GM12891 (cell line): ENCODE measurements around the gene ZNF649.
"Not testable (repeated sequence)": the region's sequence is repeated elsewhere in the genome, so short reads cannot be mapped to it uniquely, and the experiment has no call there.

Experiments
- DNase-seq: peaks from one replicate; pipeline ENCODE4 v3.0.0; 2011; ENCODE audit warnings: low spot score; ENCODE audit not compliant: insufficient read length
- FAIRE-seq: peaks from 2 replicates; lab custom pipeline; 2011; peaks lifted over from hg19 to GRCh38; lab: Jason Lieb, UNC
- PAX5 ChIP-seq: IDR thresholded peaks from 2 replicates; pipeline ENCODE4 v1.6.1; 2011; ENCODE audit warnings: low read length, moderate library complexity, mild to moderate bottlenecking; ENCODE audit not compliant: insufficient read depth, severe bottlenecking
- POLR2A ChIP-seq: IDR thresholded peaks from 2 replicates; pipeline ENCODE4 v1.6.1; 2011; ENCODE audit warnings: low read depth, low read length, control low read depth
- POLR2AphosphoS5 ChIP-seq: IDR thresholded peaks from 2 replicates; pipeline ENCODE4 v1.6.1; 2011; ENCODE audit warnings: low read depth, low read length, control low read depth
- POU2F2 ChIP-seq: IDR thresholded peaks from 2 replicates; pipeline ENCODE4 v1.6.1; 2011; ENCODE audit warnings: low read depth, mild to moderate bottlenecking, control low read depth, low read length, moderate library complexity
- SPI1 ChIP-seq: IDR thresholded peaks from 2 replicates; pipeline ENCODE4 v1.6.1; 2011; ENCODE audit warnings: low read depth, low read length, control low read depth
- TAF1 ChIP-seq: IDR thresholded peaks from 2 replicates; pipeline ENCODE4 v1.6.1; 2011; ENCODE audit warnings: low read depth, low read length, control low read depth

The ZNF649 gene

GRCh38 chr19:51921949-51922348 is 17.1 kb upstream of the ZNF649 start:
- no peak for FAIRE-seq
- no peak for TF ChIP-seq POLR2AphosphoS5
- TF ChIP-seq SPI1 = no peak
- no peak for DNase-seq

DNA sequence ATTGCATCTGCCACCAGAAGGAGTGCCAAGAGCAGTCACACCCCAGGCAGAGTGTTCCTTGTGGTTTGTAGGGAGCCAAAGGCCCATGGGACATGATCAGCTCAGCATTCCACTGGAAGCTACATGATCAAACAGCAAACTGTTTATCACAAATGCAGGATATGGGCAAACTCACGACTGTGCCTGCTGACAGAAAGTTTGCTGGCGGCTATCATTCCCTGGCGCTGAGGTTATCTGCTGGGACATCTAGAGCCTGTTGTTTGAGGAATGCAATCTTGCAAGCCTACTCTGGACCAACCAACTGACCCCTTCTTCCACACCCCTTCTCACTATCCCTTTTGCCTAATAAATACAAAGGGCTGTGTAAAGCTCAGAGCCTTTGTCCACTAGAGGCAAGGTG is 14.8 kb upstream of the ZNF649 start:
- FAIRE-seq (no peak), DNase-seq (no peak)
- no peak for TF ChIP-seq POLR2AphosphoS5
- TF ChIP-seq PAX5 = no peak
- TF ChIP-seq TAF1 = no peak
- no peak for TF ChIP-seq POU2F2
- TF ChIP-seq POLR2A = no peak
- no peak for TF ChIP-seq SPI1

DNA sequence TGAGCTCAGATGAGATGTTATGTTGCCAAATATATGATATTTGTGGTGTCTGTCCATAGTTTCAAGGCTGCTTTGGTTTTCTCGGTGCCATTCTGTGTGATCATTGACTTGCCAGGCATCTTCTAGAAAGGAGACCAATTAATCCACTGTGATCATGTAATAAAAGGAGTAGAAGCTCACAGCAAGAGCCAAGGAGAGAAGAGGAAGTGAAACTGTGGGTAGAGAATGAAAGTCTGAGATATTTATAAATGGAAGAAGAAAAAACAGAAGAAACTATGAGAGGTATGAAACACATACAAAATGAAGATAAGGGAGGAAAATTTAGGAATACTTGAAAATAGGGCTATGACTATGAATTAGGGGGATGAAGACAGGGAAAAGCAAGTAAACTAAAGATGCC is 11.3 kb upstream of the ZNF649 start:
- DNase-seq (no peak), FAIRE-seq (no peak)
- no peak for TF ChIP-seq PAX5
- TF ChIP-seq SPI1 = peak; percentile 75

GRCh38 chr19:51915324-51915867 is 10.6 kb upstream of the ZNF649 start:
- no peak for TF ChIP-seq POLR2AphosphoS5
- no peak for TF ChIP-seq POLR2A
- TF ChIP-seq SPI1 = no peak
- TF ChIP-seq POU2F2 = no peak
- TF ChIP-seq PAX5 = no peak
- TF ChIP-seq TAF1 = no peak
- DNase-seq = no peak
- no peak for FAIRE-seq

DNA sequence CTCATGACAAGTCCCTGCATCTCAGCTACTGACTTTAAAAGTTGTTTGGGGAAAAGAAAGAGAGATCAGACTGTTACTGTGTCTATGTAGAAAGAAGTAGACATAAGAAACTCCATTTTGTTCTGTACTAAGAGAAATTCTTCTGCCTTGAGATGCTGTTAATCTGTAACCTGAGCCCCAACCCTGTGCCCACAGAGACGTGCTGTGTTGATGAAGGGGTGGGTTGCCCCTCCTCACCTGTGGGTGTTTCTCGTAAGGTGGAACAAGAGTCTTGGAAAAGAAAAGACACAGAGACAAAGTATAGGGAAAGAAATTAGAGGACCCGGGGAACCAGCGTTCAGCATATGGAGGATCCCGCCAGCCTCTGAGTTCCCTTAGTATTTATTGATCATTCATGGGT is 3.2 kb upstream of the ZNF649 start:
- DNase-seq, FAIRE-seq: not testable (repeated sequence)

DNA sequence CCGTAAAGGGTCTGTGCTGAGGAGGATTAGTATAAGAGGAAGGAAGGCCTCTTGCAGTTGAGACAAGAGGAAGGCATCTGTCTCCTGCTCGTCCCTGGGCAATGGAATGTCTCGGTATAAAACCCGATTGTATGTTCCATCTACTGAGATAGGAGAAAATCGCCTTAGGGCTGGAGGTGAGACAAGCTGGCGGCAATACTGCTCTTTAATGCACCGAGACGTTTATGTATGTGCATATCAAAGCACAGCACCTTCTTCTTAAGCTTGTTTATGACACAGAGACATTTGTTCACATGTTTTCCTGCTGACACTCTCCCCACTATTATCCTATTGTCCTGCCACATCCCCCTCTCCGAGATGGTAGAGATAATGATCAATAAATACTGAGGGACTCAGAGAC is 1.3 kb upstream of the ZNF649 start:
- not testable (repeated sequence) for DNase-seq, FAIRE-seq

DNA sequence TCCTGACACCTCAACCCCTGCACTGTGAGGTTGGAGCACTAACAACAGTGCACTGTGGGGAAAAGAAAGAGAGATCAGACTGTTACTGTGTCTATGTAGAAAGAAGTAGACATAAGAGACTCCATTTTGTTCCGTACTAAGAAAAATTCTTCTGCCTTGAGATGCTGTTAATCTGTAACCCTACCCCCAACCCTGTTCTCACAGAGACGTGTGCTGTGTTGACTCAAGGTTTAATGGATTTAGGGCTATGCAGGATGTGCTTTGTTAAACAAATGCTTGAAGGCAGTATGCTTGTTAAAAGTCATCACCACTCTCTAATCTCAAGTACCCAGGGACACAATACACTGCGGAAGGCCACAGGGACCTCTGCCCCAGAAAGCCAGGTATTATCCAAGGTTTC is 822 bp upstream of the ZNF649 start:
- FAIRE-seq, DNase-seq: not testable (repeated sequence)

DNA sequence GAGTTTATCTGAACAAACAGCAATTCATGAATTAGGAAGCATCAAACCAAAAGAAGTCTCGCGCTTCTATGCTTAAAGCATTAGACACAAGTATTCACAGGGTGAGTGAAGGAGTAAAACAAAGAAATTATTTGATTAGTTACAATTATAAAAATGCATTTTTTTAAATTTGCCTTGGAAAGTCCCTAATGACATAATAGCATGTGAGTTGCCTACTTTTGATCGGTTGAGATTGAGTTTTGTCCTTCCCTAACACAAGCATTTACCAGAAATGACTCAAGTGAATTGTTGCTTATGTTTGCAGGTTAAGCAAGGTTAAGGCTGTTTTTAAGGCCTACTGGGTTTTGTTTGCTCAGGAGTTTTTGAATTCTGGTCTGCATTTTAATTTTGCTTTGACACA is 389 bp upstream of the ZNF649 start:
- DNase-seq (no peak), FAIRE-seq (no peak)
- TF ChIP-seq TAF1 = no peak
- TF ChIP-seq POLR2AphosphoS5 = no peak
- no peak for TF ChIP-seq POU2F2
- TF ChIP-seq PAX5 = no peak
- no peak for TF ChIP-seq SPI1
- TF ChIP-seq POLR2A = no peak

DNA sequence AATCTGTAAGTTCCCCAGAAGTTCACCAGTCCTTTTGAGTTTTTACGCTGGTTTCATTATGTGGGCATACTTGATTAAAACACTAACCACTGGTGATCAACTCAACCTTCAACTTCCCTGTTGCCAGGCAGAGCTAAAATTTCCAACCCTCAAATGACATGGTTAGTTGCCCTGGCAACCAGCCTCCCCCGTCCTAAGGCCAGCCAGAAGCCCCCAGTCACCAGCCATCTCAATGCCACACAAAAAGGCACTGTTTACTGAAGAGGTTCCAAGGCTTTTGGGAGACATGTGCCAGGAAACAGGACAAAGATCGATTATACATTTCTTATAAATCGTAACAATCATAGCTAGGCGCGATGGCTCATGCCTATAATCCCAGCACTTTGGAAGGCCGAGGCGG is 1.6 kb downstream of the ZNF649 start:
- TF ChIP-seq TAF1 (no peak), POLR2AphosphoS5 (no peak), POLR2A (no peak), PAX5 (no peak), POU2F2 (no peak), SPI1 (no peak)
- FAIRE-seq (no peak), DNase-seq (no peak)

- DNase-seq (no peak), FAIRE-seq (no peak)
- TF ChIP-seq SPI1 (no peak), TAF1 (no peak), POLR2AphosphoS5 (no peak), POLR2A (no peak), POU2F2 (no peak), PAX5 (no peak)
Measured at GRCh38 chr19:51901860-51902259, 3.0 kb downstream of the ZNF649 start.

DNA sequence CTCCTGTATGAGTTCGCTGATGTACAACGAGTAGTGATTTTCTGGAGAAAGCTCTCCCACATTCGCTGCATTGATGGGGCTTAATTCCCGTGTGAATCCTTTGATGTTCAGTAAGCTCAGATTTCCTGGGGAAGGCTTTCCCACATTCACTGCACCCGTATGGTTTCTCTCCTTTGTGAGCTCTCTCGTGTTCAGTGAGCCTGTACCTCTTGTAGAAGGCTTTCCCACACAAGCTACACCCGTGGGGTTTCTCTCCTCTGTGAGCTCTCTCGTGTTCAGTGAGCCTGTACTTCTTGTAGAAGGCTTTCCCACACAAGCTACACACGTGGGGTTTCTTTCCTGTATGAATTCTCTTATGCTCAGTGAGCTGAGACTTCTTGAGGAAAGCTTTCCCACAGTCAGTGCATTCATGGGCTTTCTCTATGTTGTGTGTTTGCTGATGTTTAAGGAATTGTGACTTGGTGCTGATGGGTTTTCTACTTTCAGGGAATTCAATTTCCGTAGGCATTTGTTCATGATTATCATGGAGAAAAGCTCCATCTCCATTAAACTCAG is 13.5 kb downstream of the ZNF649 start:
- DNase-seq = no peak
- TF ChIP-seq POLR2A = no peak
- no peak for TF ChIP-seq POLR2AphosphoS5
- no peak for TF ChIP-seq POU2F2
- no peak for TF ChIP-seq TAF1
- FAIRE-seq = no peak
